Measurements from ENCODE around the gene MADCAM1.

The MADCAM1 gene

DNA sequence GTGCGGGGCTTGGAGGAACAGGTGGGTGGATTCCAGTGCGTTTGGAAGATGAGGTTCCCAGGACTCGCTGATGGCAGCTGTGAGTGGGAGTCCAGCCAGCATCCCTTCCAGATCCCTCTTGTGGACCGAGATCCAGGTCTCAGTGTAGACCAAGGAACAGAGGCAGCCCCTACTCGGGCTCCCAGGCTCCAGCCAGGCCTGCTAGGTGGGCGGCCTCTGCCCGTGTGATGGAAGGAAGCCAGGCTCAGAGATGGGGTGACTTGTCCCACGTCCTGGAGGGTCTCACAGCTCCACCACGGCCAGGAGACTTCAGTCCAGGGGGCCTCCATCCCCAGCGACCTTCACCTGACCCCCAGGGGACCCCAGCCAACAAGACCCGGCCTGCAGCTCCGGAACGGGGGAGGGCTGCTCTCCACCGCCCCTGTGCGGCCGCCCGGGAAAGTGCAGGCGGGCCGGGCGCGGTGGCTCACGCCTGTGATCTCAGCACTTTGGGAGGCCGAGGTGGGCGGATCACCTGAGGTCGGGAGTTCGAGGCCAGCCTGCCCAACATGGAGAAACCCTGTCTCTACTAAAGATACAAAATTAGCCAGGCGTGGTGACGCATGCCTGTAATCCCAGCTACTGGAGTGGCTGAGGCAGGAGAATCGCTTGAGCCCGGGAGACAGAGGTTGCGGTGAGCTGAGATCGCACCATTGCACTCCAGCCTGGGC, 729 bp upstream of the MADCAM1 start:
- H3K4me3 ChIP-seq (ENCODE audit: control insufficient read depth, low read depth, low read length): no peak overlapping the region
- DNase-seq (ENCODE audit: low read depth): peak; percentile 49
- TF ChIP-seq, protein P1, sequence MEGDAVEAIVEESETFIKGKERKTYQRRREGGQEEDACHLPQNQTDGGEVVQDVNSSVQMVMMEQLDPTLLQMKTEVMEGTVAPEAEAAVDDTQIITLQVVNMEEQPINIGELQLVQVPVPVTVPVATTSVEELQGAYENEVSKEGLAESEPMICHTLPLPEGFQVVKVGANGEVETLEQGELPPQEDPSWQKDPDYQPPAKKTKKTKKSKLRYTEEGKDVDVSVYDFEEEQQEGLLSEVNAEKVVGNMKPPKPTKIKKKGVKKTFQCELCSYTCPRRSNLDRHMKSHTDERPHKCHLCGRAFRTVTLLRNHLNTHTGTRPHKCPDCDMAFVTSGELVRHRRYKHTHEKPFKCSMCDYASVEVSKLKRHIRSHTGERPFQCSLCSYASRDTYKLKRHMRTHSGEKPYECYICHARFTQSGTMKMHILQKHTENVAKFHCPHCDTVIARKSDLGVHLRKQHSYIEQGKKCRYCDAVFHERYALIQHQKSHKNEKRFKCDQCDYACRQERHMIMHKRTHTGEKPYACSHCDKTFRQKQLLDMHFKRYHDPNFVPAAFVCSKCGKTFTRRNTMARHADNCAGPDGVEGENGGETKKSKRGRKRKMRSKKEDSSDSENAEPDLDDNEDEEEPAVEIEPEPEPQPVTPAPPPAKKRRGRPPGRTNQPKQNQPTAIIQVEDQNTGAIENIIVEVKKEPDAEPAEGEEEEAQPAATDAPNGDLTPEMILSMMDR (conservative IDR thresholded peaks at IDR 0.05; ENCODE audit: control insufficient read depth, insufficient read depth, low read depth, low read length): peak; percentile 45

DNA sequence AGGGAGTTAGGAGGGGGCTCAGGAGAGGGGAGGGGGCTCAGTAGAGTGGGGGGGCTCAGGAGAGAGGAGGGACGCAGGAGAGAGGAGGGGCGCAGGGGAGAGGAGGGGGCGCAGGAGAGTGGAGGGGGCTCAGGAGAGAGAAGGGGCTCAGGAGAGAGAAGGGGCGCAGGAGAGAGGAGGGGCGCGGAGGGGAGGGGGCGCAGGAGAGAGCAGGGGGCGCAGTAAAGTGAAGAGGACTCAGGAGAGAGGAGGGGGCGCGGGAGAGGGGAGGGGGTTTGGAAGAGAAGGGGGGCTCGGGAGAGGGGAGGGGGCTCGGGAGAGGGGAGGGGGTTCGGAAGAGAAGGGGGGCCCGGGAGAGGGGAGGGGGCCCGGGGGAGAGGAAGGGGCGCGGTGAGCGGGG, 700 bp downstream of the MADCAM1 start:
- no peak for DNase-seq (ENCODE audit: low read depth)
- TF ChIP-seq, protein P1 (conservative IDR thresholded peaks at IDR 0.05; ENCODE audit: control insufficient read depth, insufficient read depth, low read depth, low read length): no peak
- H3K4me3 ChIP-seq (ENCODE audit: control insufficient read depth, low read depth, low read length): no peak overlapping the region

DNA sequence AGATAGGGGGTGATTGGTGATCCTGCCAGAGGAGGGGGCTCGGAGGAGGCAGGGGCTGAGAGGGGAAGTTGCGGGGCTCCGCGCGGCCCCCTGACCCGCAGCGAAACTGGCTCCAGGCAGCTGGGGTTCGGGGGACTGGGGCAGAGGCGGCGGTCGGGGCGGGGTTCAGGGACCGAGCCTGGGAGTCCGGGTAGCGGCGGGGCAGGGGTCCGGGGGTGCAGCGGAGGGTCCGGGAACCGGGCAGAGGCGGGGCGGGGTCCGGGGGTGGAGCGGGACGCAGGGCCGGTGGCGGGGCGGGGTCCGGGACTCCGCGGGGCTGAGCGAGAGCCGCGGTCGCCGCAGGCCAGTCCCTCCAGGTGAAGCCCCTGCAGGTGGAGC, 1.2 kb downstream of the MADCAM1 start:
- no peak overlapping the region for H3K4me3 ChIP-seq (ENCODE audit: control insufficient read depth, low read depth, low read length)

DNA sequence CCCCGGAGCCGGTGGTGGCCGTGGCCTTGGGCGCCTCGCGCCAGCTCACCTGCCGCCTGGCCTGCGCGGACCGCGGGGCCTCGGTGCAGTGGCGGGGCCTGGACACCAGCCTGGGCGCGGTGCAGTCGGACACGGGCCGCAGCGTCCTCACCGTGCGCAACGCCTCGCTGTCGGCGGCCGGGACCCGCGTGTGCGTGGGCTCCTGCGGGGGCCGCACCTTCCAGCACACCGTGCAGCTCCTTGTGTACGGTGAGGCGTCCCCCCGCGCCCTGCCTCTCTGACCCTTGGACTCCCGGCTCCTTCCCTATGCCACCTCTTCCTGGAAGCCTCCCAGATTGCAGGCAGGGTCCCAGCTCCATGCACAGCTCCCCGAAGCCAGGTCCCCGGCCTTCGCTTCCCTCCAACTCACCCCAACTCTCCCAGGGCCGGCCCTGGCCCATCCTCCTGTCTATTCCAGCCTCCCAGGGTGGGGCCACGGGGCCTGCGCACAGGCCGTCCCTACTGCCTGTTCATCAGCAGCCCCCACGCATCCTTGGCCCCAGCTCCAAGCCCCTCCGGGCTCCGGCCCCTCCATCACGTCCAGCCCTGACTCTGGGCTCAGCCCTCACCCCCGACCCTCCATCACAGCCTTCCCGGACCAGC, 1.7 kb downstream of the MADCAM1 start:
- TF ChIP-seq, protein P1 (conservative IDR thresholded peaks at IDR 0.05; ENCODE audit: control insufficient read depth, insufficient read depth, low read depth, low read length): no peak
- no peak overlapping the region for H3K4me3 ChIP-seq (ENCODE audit: control insufficient read depth, low read depth, low read length)

More for the DNA sequence above, 1.2 kb downstream of the MADCAM1 start:
- no peak for DNase-seq (ENCODE audit: low read depth)
- TF ChIP-seq, protein P1 (conservative IDR thresholded peaks at IDR 0.05; ENCODE audit: control insufficient read depth, insufficient read depth, low read depth, low read length): no peak

DNA sequence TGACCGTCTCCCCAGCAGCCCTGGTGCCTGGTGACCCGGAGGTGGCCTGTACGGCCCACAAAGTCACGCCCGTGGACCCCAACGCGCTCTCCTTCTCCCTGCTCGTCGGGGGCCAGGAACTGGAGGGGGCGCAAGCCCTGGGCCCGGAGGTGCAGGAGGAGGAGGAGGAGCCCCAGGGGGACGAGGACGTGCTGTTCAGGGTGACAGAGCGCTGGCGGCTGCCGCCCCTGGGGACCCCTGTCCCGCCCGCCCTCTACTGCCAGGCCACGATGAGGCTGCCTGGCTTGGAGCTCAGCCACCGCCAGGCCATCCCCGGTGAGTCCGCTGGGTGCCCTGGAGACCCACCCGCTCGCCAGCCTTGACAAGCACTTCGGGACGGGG, 2.2 kb downstream of the MADCAM1 start:
- no peak for DNase-seq (ENCODE audit: low read depth)
- no peak overlapping the region for H3K4me3 ChIP-seq (ENCODE audit: control insufficient read depth, low read depth, low read length)
- TF ChIP-seq, protein P1 (conservative IDR thresholded peaks at IDR 0.05; ENCODE audit: control insufficient read depth, insufficient read depth, low read depth, low read length): no peak

More for the DNA sequence above, 1.7 kb downstream of the MADCAM1 start:
- DNase-seq (ENCODE audit: low read depth): no peak

DNA sequence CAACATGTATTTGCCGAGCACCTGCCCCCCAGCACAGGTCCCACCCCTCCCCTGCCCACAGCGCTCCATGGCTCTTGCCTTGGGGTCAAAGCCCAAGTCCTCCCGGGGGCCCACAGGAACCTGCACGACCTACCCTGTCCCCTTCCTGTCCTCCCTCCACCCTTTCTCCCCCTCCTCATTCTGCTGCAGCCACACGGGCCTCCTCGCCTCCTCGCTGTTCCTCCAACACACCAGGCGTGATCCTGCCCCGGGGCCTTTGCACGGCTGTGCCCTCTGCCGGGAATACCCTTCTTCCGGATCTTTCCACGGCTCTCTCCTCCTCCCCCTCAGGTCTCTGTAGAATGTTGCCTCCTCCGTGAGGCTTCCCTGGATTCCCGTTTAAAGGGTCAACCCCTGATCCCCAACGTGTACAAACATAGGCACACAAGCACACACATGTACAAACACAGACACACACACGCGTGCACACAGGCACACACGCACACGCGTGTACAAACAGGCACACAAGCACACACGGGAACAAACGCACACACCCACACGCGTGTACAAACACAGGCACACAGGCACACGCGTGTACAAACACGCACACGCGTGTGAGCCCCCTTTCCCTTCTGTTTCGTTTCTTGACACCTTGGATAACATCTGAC, 2.8 kb downstream of the MADCAM1 start:
- TF ChIP-seq, protein P1 (conservative IDR thresholded peaks at IDR 0.05; ENCODE audit: control insufficient read depth, insufficient read depth, low read depth, low read length): no peak
- H3K4me3 ChIP-seq (ENCODE audit: control insufficient read depth, low read depth, low read length): no peak overlapping the region
- no peak for DNase-seq (ENCODE audit: low read depth)
